ENCODE measurements around the gene IREB2.

GRCh38 chr15:78424673-78425072, 13.3 kb upstream of the IREB2 start:
- TF ChIP-seq CTCF (IDR thresholded peaks at IDR 0.05 in 4 of 5, conservative IDR thresholded peaks at IDR 0.05 in 1 of 5): no peak
- TF ChIP-seq POLR2A (IDR thresholded peaks at IDR 0.05): no peak

All from gastrocnemius medialis (tissue), 4 donors.